GM12874 (cell line): ENCODE results near the gene LRRC9.

Source experiments
- CTCF ChIP-seq: IDR thresholded peaks from 2 replicates; pipeline ENCODE4 v1.5.1; 2011; ENCODE audit warnings: low read depth, mild to moderate bottlenecking, control low read depth, low read length, moderate library complexity; ENCODE audit not compliant: insufficient read depth

LRRC9 gene

GRCh38 chr14:59925797-59926196 lies 5.9 kb downstream of the LRRC9 start:
- no peak for TF ChIP-seq CTCF

DNA sequence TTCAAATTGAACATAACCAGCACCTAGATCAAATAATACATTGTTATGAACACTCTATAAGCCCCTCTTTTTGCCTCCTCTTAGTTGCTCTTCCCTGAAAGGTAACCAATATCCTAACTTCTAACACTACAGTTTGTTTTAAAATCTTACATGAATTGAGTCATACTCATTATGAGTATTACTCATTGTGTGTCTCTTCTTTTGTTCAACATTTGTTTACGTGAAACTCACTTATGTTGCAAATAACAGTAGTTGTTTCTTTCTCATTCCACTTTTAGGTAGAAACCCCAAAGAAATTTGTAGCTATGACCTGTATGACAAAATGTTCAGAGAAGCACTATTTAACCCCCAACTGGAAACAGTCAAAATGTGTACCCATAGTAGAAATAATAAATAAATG lies 6.6 kb downstream of the LRRC9 start:
- no peak for TF ChIP-seq CTCF

GRCh38 chr14:59931237-59931636 lies 11.3 kb downstream of the LRRC9 start:
- no peak for TF ChIP-seq CTCF

GRCh38 chr14:59936145-59936544 lies 16.2 kb downstream of the LRRC9 start:
- TF ChIP-seq CTCF, result no peak

DNA sequence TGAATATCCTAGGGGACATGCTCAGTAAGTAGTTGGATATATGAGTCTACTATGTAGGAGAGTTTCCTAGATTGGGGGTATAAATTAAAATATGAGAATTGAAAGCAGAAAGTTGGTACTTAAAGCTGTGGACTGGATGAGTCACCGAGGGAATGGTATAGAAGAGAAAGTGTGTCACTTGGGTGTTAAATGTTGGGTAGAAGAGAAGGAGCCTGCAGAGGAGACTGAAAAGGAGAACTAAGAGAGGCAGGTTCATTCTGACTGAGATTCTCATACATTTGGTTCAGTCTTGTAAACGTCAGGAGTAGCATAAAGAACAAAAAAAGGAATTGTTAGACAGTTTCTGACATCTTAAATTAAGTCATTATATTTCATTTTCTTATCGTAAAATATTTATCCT lies 19.9 kb downstream of the LRRC9 start:
- TF ChIP-seq CTCF, result no peak

DNA sequence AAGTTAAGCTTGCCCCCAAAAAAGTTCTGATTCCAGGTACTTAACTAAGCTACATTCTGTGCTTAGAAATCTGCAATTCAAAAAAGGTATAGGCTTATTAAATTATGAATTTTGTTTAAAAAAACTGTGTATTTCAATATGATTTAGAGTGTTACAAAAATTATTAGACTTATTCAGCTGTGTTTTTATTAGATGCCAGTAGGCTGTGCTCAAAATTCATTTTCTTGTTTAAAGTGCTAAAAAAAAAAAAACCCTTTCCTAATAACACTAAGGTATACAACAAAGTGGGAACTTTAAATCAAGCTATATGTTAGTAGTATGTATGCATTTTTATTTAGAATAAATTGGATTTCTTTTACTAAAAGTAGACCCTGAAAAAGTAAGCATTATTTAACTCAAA lies 25.0 kb downstream of the LRRC9 start:
- no peak for TF ChIP-seq CTCF

DNA sequence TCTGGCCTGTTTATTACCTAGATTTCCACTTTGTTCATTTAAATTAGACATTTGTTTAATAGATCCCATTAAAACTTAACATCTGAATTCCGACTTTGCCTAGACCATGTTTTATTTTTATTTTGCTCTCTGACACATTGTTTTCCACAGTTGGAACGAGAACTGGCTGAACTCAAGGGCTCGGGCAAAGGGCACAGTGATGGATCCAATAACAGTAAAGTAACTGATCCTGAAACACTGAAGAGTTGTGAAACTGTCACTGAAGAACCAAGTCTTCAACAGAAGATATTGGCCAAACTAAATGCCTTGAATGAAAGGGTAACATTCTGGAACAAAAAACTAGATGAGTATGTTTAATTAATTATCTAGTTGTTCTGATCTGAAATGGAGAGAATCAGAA lies 39.7 kb downstream of the LRRC9 start:
- no peak for TF ChIP-seq CTCF
